Germinal center (tissue), 1 donor: ENCODE data around the gene GRB7.
"Not testable (repeated sequence)": the region's sequence is repeated elsewhere in the genome, so short reads cannot be mapped to it uniquely, and the experiment has no call there.

ENCODE experiments used
- DNase-seq: peaks from one replicate; pipeline ENCODE4 v3.0.0; 2012; ENCODE audit warnings: mixed read lengths, low spot score

The GRB7 gene

GRCh38 chr17:39737760-39738567, at the start of gene GRB7:
GRB7 (plus strand) TSS chr17:39737938; CDS start chr17:39742302, 4,364 bp downstream.
- DNase-seq, result no peak

- no peak for DNase-seq
Measured at GRCh38 chr17:39688475-39688835, 49.3 kb upstream of the GRB7 start.

- no peak for DNase-seq
Measured at GRCh38 chr17:39688945-39689344, 48.8 kb upstream of the GRB7 start.

DNA sequence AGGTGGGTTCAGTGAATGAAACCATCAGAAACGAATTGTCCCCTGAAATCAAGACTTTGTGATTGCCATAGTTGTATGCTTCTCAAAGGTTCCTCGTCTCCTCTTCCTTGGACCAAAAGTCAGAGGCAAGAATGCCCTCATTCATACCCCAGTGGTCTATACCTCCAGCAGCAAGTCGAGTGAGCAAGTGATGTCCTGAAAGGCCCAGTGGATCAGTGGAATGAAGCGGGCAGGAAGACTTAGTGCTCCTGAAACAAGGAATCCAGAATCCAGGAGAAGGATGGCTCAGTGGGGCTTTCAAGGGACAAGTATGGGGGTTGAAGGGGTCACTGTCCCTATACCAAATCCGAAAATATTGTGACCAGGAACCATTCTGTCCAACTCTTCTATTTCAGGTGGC, 43.1 kb upstream of the GRB7 start:
- DNase-seq, result no peak

GRCh38 chr17:39695089-39695474, 42.7 kb upstream of the GRB7 start:
- DNase-seq, result no peak

DNA sequence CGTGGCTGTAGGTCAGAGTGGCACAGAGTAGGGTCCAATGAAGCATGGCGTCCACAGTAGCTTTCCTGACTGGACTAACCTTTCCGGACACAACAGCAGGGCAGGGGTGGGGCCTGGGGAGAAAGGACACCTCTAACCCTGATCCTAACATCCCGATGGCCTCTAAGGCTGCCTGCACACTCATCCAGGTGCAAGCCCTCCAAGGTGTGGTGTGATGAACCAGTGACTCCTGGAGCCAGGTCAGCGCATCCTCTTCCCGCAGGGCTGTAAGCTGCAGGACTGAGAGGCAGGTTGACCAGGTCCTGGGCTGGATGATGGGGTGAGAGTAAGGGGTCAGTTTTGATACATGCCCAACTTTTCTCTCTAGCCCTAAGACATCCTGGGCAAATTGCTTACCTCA, 41.0 kb upstream of the GRB7 start:
- no peak for DNase-seq

- no peak for DNase-seq
Measured at GRCh38 chr17:39697961-39698360, 39.8 kb upstream of the GRB7 start.

GRCh38 chr17:39699157-39699817, 38.5 kb upstream of the GRB7 start:
- DNase-seq, result not testable (repeated sequence)

GRCh38 chr17:39699818-39700147, 38.0 kb upstream of the GRB7 start, which contains the start of gene ERBB2:
ERBB2 (plus strand) TSS chr17:39700064; CDS start chr17:39700239, 175 bp downstream.
- no peak for DNase-seq

- DNase-seq, result no peak
Measured at GRCh38 chr17:39700148-39700987, 37.4 kb upstream of the GRB7 start.

DNA sequence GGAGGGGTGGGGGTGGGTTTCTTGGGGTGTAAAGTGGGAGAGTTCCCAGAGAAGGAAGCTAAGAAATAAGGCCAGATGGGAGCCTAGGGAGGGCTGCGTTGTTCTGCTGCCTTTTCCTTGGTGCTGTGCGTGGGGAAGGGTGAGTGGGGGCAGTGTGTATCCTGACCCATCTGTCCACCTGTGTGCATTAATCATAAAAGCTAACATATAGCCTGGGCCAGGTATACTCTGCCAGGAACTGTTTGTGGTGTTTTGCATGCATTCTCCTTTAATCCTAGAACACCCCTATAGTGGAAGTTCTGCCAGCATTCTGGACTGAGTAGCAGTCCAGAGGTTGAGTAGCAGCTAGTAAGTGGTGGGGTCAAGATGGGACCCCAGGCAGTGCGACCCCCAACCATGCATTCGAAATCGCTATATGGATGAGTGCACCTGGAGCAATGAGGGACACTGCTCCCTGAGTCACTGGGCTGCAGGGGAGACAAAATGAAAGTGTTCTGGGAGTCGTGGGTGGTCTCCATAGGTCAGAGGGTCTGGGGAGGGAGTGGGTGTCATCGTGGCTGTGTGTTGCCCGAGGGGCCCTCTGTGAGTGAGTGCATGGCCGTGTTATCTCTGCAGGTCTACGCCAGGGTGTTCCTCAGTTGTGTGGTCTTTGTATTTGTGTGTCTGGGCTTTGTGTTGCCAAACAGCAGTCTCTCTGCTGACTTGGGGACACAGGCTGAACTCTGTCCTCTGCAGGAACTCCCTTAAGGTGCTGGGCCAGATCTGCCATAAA, 36.5 kb upstream of the GRB7 start:
- no peak for DNase-seq

GRCh38 chr17:39701784-39702422, 35.8 kb upstream of the GRB7 start:
- no peak for DNase-seq

DNA sequence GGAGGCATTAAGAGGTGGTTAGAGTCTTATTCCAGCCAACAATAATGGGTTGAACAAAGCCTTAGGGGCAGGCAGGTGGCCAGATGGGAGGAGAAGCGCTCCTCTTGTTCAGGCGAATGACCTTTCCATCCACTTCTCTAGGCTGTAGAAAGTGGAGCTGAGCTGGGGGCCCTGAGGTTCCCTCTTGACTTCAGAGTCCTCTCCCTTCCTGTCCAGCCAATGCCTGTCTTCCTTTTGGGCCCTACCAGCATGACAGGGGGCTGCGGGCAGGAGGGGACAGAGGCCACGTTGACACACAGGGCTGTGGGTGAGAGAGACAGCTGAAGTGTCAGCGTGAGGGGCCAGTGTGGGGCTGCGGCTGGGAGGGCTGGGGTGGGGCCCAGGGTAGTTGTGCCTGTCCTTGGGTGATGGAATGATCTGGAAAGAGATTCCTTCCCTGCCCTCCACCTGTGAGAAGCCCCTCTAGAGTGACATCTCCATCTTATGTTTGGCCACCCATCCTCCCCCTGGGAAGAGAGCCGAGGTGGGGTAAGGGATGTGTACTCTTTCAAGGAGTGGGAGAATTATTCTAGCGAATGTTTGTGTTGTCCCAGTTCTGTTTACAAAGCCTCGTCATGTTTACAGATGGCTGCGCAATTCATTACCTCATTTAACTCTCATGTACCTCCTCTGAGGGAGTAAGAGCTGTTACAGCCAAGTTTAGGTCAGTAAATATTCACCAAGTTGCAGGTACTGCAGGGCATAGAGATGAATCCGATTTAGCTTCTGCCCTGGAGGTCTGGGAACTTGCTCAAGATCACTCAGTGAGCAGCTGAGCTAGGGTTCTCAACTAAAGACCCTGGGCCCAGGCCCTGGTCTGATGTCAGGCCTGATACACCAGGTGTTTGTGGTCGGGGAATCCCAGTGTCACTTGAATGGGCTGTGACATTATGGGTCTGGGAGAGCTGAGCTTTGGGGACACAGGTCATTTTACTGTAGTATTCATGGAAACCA, 34.5 kb upstream of the GRB7 start:
- no peak for DNase-seq

DNA sequence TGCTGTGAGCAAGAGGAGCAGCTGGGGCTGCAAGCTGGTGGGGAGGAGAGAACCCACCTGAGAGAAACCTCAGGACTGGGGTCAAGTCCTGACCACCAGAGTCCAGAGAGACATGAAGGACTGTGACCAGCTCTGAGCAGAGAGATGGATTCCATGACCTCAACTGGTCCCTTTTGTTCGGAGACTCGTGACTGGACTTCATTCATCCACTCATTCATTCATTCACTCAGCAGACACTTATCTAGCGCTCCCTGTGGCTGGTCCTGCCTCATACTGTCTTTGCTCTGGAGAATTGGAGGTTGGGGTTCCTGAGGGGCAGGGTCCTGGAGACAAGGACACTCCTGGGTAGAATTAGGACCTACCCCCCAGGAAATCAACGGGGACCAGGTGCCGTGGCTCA, 33.8 kb upstream of the GRB7 start:
- DNase-seq, result no peak

DNA sequence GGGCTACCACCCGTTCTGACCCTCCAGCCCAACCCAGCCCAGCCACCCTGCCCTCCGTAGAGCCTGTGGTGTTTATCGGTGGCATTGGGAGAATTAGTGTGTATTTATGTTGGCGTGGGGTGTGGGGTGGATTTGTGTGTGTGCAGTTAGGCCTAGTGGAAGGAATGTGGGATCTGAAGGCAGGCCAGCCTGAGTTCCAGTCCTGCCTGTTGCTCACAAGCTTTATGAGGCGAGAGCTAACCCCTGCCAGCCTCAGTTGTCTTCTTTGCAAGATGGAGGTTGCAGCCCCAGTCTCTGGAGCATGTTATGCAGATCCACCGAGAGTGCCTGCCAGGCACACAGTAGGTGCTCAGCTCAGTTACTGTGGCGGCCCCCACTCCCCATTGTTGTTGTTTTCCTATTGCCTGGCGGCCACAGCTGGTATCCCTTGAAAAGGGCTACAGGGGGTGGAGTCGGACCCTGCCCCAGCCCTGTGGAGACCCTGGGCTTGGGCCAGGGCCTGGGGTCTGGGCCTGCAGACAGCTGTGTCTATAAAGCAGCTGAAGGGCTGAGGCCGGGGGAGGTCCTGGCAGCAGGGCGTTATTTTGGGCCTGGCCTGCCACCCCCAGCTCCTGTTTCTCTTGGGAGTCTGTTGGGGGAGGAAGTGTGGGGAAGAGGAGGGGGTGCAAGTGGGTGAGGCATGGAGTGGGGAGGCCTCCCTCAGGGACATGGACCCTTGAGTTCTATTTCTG, 32.8 kb upstream of the GRB7 start:
- no peak for DNase-seq

DNA sequence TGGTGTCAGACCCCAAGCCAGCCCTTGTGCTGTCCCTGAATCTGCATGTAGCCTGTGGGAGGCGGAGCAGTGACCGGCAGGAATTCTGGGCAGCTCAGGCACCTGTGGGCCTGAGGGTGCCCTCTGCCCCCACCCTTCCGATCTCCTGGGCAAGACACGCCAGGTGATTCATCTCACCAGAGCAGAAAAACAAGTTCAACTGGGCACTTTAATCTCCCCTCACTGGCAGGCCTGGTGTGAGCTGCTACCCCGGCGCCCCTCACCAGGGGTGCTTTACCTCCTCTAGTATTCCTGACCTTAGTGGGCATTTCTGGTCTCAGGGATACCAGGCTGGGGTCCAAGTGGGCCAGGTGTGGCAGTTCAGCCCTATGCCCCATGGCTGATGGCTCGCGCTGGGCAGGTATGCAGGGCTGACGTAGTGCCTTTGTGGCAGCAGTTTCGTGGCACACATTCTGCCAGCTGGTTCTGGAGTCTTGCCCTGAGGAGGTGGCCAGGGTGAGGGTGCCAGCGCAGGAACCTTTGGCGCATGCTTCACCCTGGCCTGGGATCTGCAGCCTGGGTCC, 31.9 kb upstream of the GRB7 start:
- no peak for DNase-seq

GRCh38 chr17:39706383-39706782, 31.4 kb upstream of the GRB7 start:
- no peak for DNase-seq

- no peak for DNase-seq
Measured at GRCh38 chr17:39706921-39707337, 30.8 kb upstream of the GRB7 start.

DNA sequence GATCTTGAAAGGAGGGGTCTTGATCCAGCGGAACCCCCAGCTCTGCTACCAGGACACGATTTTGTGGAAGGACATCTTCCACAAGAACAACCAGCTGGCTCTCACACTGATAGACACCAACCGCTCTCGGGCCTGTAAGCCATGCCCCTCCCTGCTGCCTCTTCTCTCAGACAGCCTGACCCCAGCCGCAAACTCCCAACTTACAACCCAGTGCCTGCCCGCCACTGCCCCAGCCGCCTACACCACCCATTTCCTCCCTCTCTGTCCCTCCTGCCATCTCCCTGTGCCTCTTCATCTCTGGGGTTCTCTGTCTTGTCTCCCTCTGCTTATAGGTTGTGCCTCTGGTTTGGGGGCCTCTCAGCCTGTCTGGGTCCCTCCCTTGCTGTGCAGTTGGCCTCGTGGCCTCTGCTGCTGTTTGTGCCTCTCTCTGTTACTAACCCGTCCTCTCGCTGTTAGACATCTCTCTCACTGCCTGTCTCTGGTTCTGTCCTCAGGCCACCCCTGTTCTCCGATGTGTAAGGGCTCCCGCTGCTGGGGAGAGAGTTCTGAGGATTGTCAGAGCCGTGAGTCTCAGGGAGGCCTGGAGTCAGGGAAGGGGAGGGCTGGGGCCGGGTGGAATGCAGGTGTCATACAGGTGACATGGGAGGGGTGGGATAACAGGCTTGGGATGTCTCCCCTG, 28.3 kb upstream of the GRB7 start:
- no peak for DNase-seq
